CD4-positive, alpha-beta T cell (primary cell): ENCODE measurements around the gene SLX9. TPM values are rescaled to one million over a fixed set of nuclear protein-coding genes. Genes with fewer than 3 reads are reported as not detected.

Source experiments
- ATAC-seq: fragments of 200-7000 bp; cut with Tn5 transposase; one replicate; pipeline ENCODE4 v1.10.0; 2022; ENCODE audit warnings: mild to moderate bottlenecking; ENCODE audit not compliant: poor library complexity
- CTCF ChIA-PET: fragments of 350-600 bp; sonication (Branson Sonifier 250); formaldehyde crosslinking; loops from one replicate; lab custom pipeline; 2021; ENCODE audit warnings: antibody characterized with exemption, inconsistent platforms; lab: Charles Lee
- POLR2A ChIA-PET: fragments of 350-600 bp; sonication (Branson Sonifier 250); formaldehyde crosslinking; loops from one replicate; lab custom pipeline; 2021; ENCODE audit warnings: antibody characterized with exemption, inconsistent platforms; lab: Charles Lee
- DNase-seq, 14 experiments: peaks; one replicate each; pipeline ENCODE4 v3.0.0-alpha.2; 2013 to 2020; ENCODE audit warnings: mixed read lengths in 2 of 14
- H3K27ac ChIP-seq, 2 donors: one replicate each; pipeline versions ENCODE4 v1.5.1 to v1.7.0; 2013; ENCODE audit warnings: low read length in 2 of 2, low read depth in 1 of 2, mild to moderate bottlenecking in 1 of 2
- H3K27me3 ChIP-seq, 2 experiments: 1 replicate in 1 of 2; 2 replicates in 1 of 2; pipeline versions ENCODE4 v1.6.1 to v1.7.0; 2013; ENCODE audit warnings: low read length in 2 of 2, control low read depth in 1 of 2, mild to moderate bottlenecking in 1 of 2, moderate library complexity in 1 of 2; ENCODE audit not compliant: insufficient read depth in 2 of 2, control insufficient read depth in 1 of 2
- H3K36me3 ChIP-seq: one replicate; pipeline ENCODE4 v1.6.1; 2013; ENCODE audit warnings: low read length, control low read depth; ENCODE audit not compliant: insufficient read depth
- H3K4me1 ChIP-seq: one replicate; pipeline ENCODE4 v1.6.1; 2013; ENCODE audit warnings: low read length, control low read depth; ENCODE audit not compliant: insufficient read depth
- H3K4me3 ChIP-seq: one replicate; pipeline ENCODE4 v1.5.1; 2013; ENCODE audit warnings: mild to moderate bottlenecking, low read length, moderate library complexity
- H3K9me3 ChIP-seq, 2 experiments: 1 replicate in 1 of 2; 2 replicates in 1 of 2; pipeline versions ENCODE4 v1.6.1 to v1.7.0; 2013; ENCODE audit warnings: low read length in 2 of 2, mild to moderate bottlenecking in 2 of 2, control low read depth in 1 of 2, moderate library complexity in 1 of 2; ENCODE audit not compliant: control insufficient read depth in 1 of 2, insufficient read depth in 1 of 2
- H3K27ac Mint-ChIP-seq: one replicate; pipeline ENCODE4 v1.8.0; 2020; ENCODE audit warnings: mixed read lengths
- H3K27me3 Mint-ChIP-seq: one replicate; pipeline ENCODE4 v1.8.0; 2021; ENCODE audit warnings: mixed read lengths
- H3K36me3 Mint-ChIP-seq: one replicate; pipeline ENCODE4 v1.8.0; 2021; ENCODE audit warnings: low read depth, mixed read lengths
- H3K4me1 Mint-ChIP-seq: one replicate; pipeline ENCODE4 v1.8.0; 2021; ENCODE audit warnings: low read depth, mixed read lengths
- H3K4me3 Mint-ChIP-seq: one replicate; pipeline ENCODE4 v1.8.0; 2020; ENCODE audit warnings: mild to moderate bottlenecking, mixed read lengths
- H3K9me3 Mint-ChIP-seq: one replicate; pipeline ENCODE4 v1.8.0; 2020; ENCODE audit warnings: mixed read lengths
- CTCF ChIP-seq: fragments of 200-600 bp; IDR thresholded peaks from one replicate; pipeline ENCODE4 v1.8.0; 2022; ENCODE audit warnings: antibody characterized with exemption, mild to moderate bottlenecking
- intact Hi-C, 2 experiments: fragments of 100-400 bp; cut with DNase I in 1 of 2; cut with micrococcal nuclease in 1 of 2; formaldehyde crosslinking; loops; one replicate each; pipeline versions ENCODE4 v1.15.1 to v1.9.0; 2023 to 2025; cut with DNase I, micrococcal nuclease
- total RNA-seq, 174 experiments: library from RNA in 2 of 174; stranded (reverse) in 2 of 174; gene quantifications; one replicate each; pipeline ENCODE4 v1.2.3 and lab custom pipeline; 2021 to 2026

Gene SLX9
- total RNA-seq, 2 experiments from 2014 or later: 7.7 to 9.1 TPM

GRCh38 chr21:44972821-44973220 is 33.0 kb downstream of the SLX9 start:
- Mint-ChIP-seq H3K36me3 (peaks cover 17% of the 10 kb centered on the region), H3K27me3 (no peaks in the 10 kb centered on the region), H3K27ac (no peak overlapping the region), H3K9me3 (no peaks in the 10 kb centered on the region), H3K4me1 (peaks cover 9% of the 10 kb centered on the region), H3K4me3 (no peak overlapping the region)
- Histone ChIP-seq H3K4me1 (peaks cover 13% of the 10 kb centered on the region), H3K9me3 (peaks cover 0 to 3% of the 10 kb centered on the region in 2 experiments), H3K36me3 (peaks cover 36% of the 10 kb centered on the region), H3K27me3 (no peaks in the 10 kb centered on the region), H3K4me3 (no peak overlapping the region), H3K27ac (no peak overlapping the region)
- no peak for ATAC-seq
- CTCF ChIA-PET: no interaction called here
- DNase-seq: no peak
- intact Hi-C loops: no loop called here
- TF ChIP-seq CTCF: no peak
- POLR2A ChIA-PET: no interaction called here

GRCh38 chr21:44973598-44973997 is 33.8 kb downstream of the SLX9 start:
- intact Hi-C loops: no loop called here
- no peaks in the 10 kb centered on the region for H3K27me3 Mint-ChIP-seq
- no peak for DNase-seq
- no peak overlapping the region for H3K27ac Mint-ChIP-seq
- no peak for TF ChIP-seq CTCF
- H3K4me3 Mint-ChIP-seq: no peak overlapping the region
- H3K9me3 Mint-ChIP-seq: no peaks in the 10 kb centered on the region
- ChIA-PET CTCF (no interaction called here), POLR2A (no interaction called here)
- no peak overlapping the region for H3K27ac ChIP-seq
- H3K36me3 ChIP-seq: peaks cover 32% of the 10 kb centered on the region
- H3K4me1 ChIP-seq: peaks cover 9% of the 10 kb centered on the region
- H3K27me3 ChIP-seq: no peaks in the 10 kb centered on the region
- H3K4me3 ChIP-seq: no peak overlapping the region
- ATAC-seq: no peak
- peaks cover 9% of the 10 kb centered on the region for H3K4me1 Mint-ChIP-seq
- peaks cover 17% of the 10 kb centered on the region for H3K36me3 Mint-ChIP-seq
- peaks cover 0 to 7% of the 10 kb centered on the region in 2 experiments for H3K9me3 ChIP-seq

DNA sequence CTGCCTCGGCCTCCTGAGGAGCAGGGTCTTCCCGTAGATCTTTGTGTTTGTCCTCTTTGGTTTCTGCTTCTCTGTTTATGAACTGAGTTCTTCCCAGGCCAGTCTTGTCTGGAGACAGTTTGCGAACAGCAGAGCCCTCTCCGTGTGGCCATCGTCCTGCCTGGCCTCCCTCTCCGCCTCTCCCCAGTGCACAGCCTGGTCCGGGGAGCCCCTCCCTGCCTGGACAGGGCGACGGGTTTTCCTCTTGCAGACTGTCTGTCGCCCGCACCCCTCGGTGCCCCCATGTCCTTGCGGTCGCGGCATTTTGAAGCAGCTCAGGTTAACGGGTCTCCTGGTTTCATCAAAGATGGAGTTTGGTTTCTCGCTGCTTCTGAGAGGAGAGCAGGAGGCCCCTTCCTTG is 34.8 kb downstream of the SLX9 start:
- no peak overlapping the region for H3K4me3 Mint-ChIP-seq
- Histone ChIP-seq H3K9me3 (peaks cover 0 to 7% of the 10 kb centered on the region in 2 experiments), H3K36me3 (peaks cover 27% of the 10 kb centered on the region), H3K27ac (no peak overlapping the region), H3K4me3 (no peak overlapping the region), H3K4me1 (peaks cover 1% of the 10 kb centered on the region), H3K27me3 (no peaks in the 10 kb centered on the region)
- peaks cover 13% of the 10 kb centered on the region for H3K36me3 Mint-ChIP-seq
- intact Hi-C loops: loop anchor here in 1 of 2 experiments (5.0 kb wide), 1 partner anchor 83 kb away; no protein-coding TSS in a partner anchor
- peaks cover 5% of the 10 kb centered on the region for H3K4me1 Mint-ChIP-seq
- ATAC-seq: no peak
- H3K9me3 Mint-ChIP-seq: no peaks in the 10 kb centered on the region
- no peak for DNase-seq
- no peak for TF ChIP-seq CTCF
- ChIA-PET CTCF (no interaction called here), POLR2A (no interaction called here)
- H3K27ac Mint-ChIP-seq: no peak overlapping the region
- no peaks in the 10 kb centered on the region for H3K27me3 Mint-ChIP-seq
